HG02943 (cell line): ENCODE measurements around the gene ZNF827.

Source experiments
- ATAC-seq: cut with Tn5 transposase; IDR thresholded peaks from one replicate; pipeline ENCODE4 v1.9.1; 2021; ENCODE audit warnings: mild to moderate bottlenecking, low read depth, moderate library complexity; ENCODE audit not compliant: unreplicated experiment

Gene ZNF827

GRCh38 chr4:145890689-145891088 is 47.9 kb downstream of the ZNF827 start:
- ATAC-seq: no peak

GRCh38 chr4:145888393-145888792 is 50.2 kb downstream of the ZNF827 start:
- ATAC-seq: no peak

- no peak for ATAC-seq
Measured at GRCh38 chr4:145887241-145887991, 51.2 kb downstream of the ZNF827 start.

- ATAC-seq: no peak
Measured at GRCh38 chr4:145886871-145887240, 51.8 kb downstream of the ZNF827 start.

GRCh38 chr4:145885666-145886065 is 53.0 kb downstream of the ZNF827 start:
- ATAC-seq: no peak

- no peak for ATAC-seq
Measured at GRCh38 chr4:145884775-145885174, 53.8 kb downstream of the ZNF827 start.

- ATAC-seq: no peak
Measured at GRCh38 chr4:145883101-145883694, 55.4 kb downstream of the ZNF827 start.

GRCh38 chr4:145882604-145883003 is 56.0 kb downstream of the ZNF827 start:
- ATAC-seq: no peak

- no peak for ATAC-seq
Measured at GRCh38 chr4:145881989-145882388, 56.6 kb downstream of the ZNF827 start.

- no peak for ATAC-seq
Measured at GRCh38 chr4:145881576-145881975, 57.0 kb downstream of the ZNF827 start.

- no peak for ATAC-seq
Measured at GRCh38 chr4:145880355-145880960, 58.2 kb downstream of the ZNF827 start.

- ATAC-seq: no peak
Measured at GRCh38 chr4:145879598-145879997, 59.0 kb downstream of the ZNF827 start.

- no peak for ATAC-seq
Measured at GRCh38 chr4:145878501-145879435, 59.9 kb downstream of the ZNF827 start.

- no peak for ATAC-seq
Measured at GRCh38 chr4:145876531-145877180, 62.0 kb downstream of the ZNF827 start.

GRCh38 chr4:145873901-145874300 is 64.7 kb downstream of the ZNF827 start:
- no peak for ATAC-seq

GRCh38 chr4:145871209-145871608 is 67.4 kb downstream of the ZNF827 start:
- ATAC-seq: no peak

GRCh38 chr4:145870155-145871020 is 68.2 kb downstream of the ZNF827 start:
- no peak for ATAC-seq

- ATAC-seq: peak; percentile 58
Measured at GRCh38 chr4:145868637-145869409, 69.8 kb downstream of the ZNF827 start.

- ATAC-seq: no peak
Measured at GRCh38 chr4:145867406-145867805, 71.2 kb downstream of the ZNF827 start.
